Measurements from ENCODE around the gene ATP2B1. TPM values are rescaled to one million over a fixed set of nuclear protein-coding genes. Genes with fewer than 3 reads are reported as not detected.

Gene ATP2B1
- total RNA-seq, 1 experiment from 2014 or later: 20.6 TPM

DNA sequence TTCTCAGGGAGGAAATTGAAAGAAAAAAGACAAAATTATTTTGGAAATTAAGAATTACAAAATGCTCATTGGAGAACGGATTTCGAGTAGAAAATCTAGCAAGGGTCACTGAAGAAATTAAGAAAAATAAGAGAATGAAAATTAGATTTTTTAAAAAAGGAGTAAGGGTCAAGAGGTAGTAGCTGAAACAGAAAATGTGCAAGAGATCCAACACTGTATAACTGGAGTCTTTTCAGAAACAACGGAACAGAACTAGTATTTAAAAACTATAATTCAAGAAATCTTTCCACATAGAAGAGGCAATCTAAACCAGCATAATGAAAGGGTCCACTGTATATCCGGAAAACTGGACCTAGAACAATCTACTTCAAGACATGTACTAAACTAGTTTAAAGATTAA lies 28.2 kb downstream of the ATP2B1 start:
- Histone ChIP-seq H3K56ac (ENCODE audit: insufficient read length, low read depth, low read length) (no peak overlapping the region), H2BK120ac (ENCODE audit: low read depth, low read length, poor library complexity, severe bottlenecking) (no peak overlapping the region), H3K4me1 (ENCODE audit: insufficient read depth, low read length) (0 out of 2 replicates have a peak, but pooled peaks cover 2% of the 10 kb centered on the region), H3K23me2 (ENCODE audit: insufficient read length, low read depth, low read length, poor library complexity, severe bottlenecking) (no peaks in the 10 kb centered on the region), H3K4me2 (ENCODE audit: insufficient read depth, insufficient read length, low read length) (no peak overlapping the region), H3K23ac (ENCODE audit: insufficient read length, low read depth, low read length) (no peak overlapping the region), H4K20me1 (ENCODE audit: control insufficient read depth, insufficient read depth, insufficient read length) (no peaks in the 10 kb centered on the region), H3T11ph (ENCODE audit: low read length) (no peak overlapping the region), H3K79me1 (ENCODE audit: insufficient read depth, low read depth, low read length, poor library complexity, severe bottlenecking) (peaks cover 3% of the 10 kb centered on the region), H3K18ac (ENCODE audit: insufficient read length, low read depth, low read length) (no peak overlapping the region), H3K14ac (ENCODE audit: insufficient read depth, low read length) (no peak overlapping the region), H2BK20ac (ENCODE audit: low read depth, low read length, poor library complexity, severe bottlenecking) (no peak overlapping the region), H4K5ac (ENCODE audit: insufficient read length, low read depth, low read length) (no peak overlapping the region), H3K79me2 (ENCODE audit: insufficient read depth, low read length) (no peaks in the 10 kb centered on the region), H3K27me3 (ENCODE audit: insufficient read depth, low read length) (no peaks in the 10 kb centered on the region), H2BK5ac (ENCODE audit: insufficient read length, low read length) (no peak overlapping the region), H3K9ac (ENCODE audit: extremely low read depth, insufficient read length, low read length) (no peak overlapping the region), H4K91ac (ENCODE audit: insufficient read length, low read depth, low read length) (no peak overlapping the region), H2AFZ (ENCODE audit: low read length) (no peak overlapping the region), H3K9me3 (ENCODE audit: control insufficient read depth, low read depth, low read length) (no peaks in the 10 kb centered on the region), H2BK15ac (ENCODE audit: low read depth, low read length) (no peak overlapping the region), H2BK12ac (ENCODE audit: insufficient read length, low read depth, low read length) (no peak overlapping the region), H3K27ac (ENCODE audit: insufficient read length, low read depth, low read length) (no peak overlapping the region), H3K4ac (ENCODE audit: low read depth, low read length) (no peak overlapping the region), H4K8ac (replicated peaks; ENCODE audit: insufficient read length, low read depth, low read length) (no peak overlapping the region), H2AK5ac (ENCODE audit: insufficient read length, low read length) (no peak overlapping the region)
- no peak for DNase-seq
- peaks cover 19 to 37% (median 21%) of the 10 kb centered on the region in 3 experiments for H3K36me3 Mint-ChIP-seq (ENCODE audit: insufficient read depth in 1 of 3, low read depth in 3 of 3)
- H3K9me3 Mint-ChIP-seq: peaks cover 27 to 32% of the 10 kb centered on the region in 2 experiments
- no peak overlapping the region for H3K4me3 Mint-ChIP-seq
- TF ChIP-seq, protein P1, sequence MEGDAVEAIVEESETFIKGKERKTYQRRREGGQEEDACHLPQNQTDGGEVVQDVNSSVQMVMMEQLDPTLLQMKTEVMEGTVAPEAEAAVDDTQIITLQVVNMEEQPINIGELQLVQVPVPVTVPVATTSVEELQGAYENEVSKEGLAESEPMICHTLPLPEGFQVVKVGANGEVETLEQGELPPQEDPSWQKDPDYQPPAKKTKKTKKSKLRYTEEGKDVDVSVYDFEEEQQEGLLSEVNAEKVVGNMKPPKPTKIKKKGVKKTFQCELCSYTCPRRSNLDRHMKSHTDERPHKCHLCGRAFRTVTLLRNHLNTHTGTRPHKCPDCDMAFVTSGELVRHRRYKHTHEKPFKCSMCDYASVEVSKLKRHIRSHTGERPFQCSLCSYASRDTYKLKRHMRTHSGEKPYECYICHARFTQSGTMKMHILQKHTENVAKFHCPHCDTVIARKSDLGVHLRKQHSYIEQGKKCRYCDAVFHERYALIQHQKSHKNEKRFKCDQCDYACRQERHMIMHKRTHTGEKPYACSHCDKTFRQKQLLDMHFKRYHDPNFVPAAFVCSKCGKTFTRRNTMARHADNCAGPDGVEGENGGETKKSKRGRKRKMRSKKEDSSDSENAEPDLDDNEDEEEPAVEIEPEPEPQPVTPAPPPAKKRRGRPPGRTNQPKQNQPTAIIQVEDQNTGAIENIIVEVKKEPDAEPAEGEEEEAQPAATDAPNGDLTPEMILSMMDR (conservative IDR thresholded peaks at IDR 0.05): no peak
- peaks cover 0 to 2% of the 10 kb centered on the region in 2 experiments; a peak in 2 of 4 replicates for H3K4me1 Mint-ChIP-seq
- H3K27ac Mint-ChIP-seq: no peak overlapping the region; a peak in 1 of 7 replicates
- WGBS (ENCODE audit: extremely low coverage, insufficient read length, low lambda C conversion rate): 100% methylated on average over 2 of the region's 4 CpGs
- no peaks in the 10 kb centered on the region for H3K27me3 Mint-ChIP-seq (ENCODE audit: low read depth)
